ENCODE data around the gene RNF222.

DNA sequence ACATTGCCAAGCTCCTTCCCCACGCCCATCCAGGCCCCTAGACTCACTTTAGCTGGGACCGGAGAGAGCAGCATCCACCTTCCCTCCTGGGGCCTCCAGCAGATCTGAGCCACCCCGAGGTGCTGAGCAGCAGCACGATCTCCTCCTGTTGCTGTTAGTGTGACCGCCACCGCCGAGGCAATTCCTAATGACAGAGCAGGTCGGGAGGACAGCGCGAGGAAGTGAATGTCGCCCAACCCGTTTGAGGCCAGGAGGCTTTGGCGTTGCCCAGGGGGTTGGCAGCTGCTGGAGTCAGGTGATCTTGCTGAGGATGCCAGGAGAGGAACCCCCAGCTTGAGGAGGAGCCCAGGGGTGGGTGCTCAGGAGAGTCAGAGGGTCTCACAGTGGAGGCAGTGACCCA is at the start of gene RNF222:
- TF ChIP-seq POLR2A (IDR thresholded peaks at IDR 0.05): no peak
- no peak for TF ChIP-seq CTCF (IDR thresholded peaks at IDR 0.05)
